Dedifferentiated amniotic fluid mesenchymal stem cell (primary cell): ENCODE data around the gene ISG20L2.
A peak's percentile ranks its signal among the peaks of the same experiment; 100 is the strongest.

Source experiments
- DNase-seq: peaks from one replicate; pipeline ENCODE4 v3.0.0-alpha.2; 2016; ENCODE audit errors: extremely low spot score

ISG20L2 gene

GRCh38 chr1:156754219-156754618 lies 25.7 kb upstream of the ISG20L2 start:
- no peak for DNase-seq

- DNase-seq = no peak
These were observed 24.4 kb upstream of the ISG20L2 start for GRCh38 chr1:156752843-156753482.

- DNase-seq = peak; percentile 96
These were observed 23.4 kb upstream of the ISG20L2 start for GRCh38 chr1:156751757-156752481.

- no peak for DNase-seq
These were observed 22.8 kb upstream of the ISG20L2 start, which contains the start of gene HDGF for GRCh38 chr1:156751451-156751756. Gene HDGF, minus strand, starts transcription at chr1:156751675. Its CDS starts 246 bp downstream, at chr1:156751429.

- DNase-seq = no peak
These were observed 22.3 kb upstream of the ISG20L2 start for GRCh38 chr1:156750711-156751450.

GRCh38 chr1:156750191-156750672 lies 21.7 kb upstream of the ISG20L2 start:
- no peak for DNase-seq

- DNase-seq = no peak
These were observed 21.0 kb upstream of the ISG20L2 start for GRCh38 chr1:156749419-156750118.

- DNase-seq = no peak
These were observed 20.3 kb upstream of the ISG20L2 start for GRCh38 chr1:156748670-156749418.

- DNase-seq = no peak
These were observed 19.4 kb upstream of the ISG20L2 start for GRCh38 chr1:156747742-156748669.

GRCh38 chr1:156746728-156747631 lies 18.4 kb upstream of the ISG20L2 start:
- DNase-seq = peak; percentile 88

GRCh38 chr1:156746406-156746727 lies 17.8 kb upstream of the ISG20L2 start:
- no peak for DNase-seq

GRCh38 chr1:156745881-156746280 lies 17.3 kb upstream of the ISG20L2 start:
- no peak for DNase-seq

GRCh38 chr1:156744786-156745419 lies 16.3 kb upstream of the ISG20L2 start:
- DNase-seq = no peak

- no peak for DNase-seq
These were observed 15.8 kb upstream of the ISG20L2 start for GRCh38 chr1:156744344-156744743.

- DNase-seq = no peak
These were observed 15.1 kb upstream of the ISG20L2 start for GRCh38 chr1:156743367-156744302.

GRCh38 chr1:156742801-156743200 lies 14.2 kb upstream of the ISG20L2 start:
- no peak for DNase-seq

- DNase-seq = no peak
These were observed 13.5 kb upstream of the ISG20L2 start for GRCh38 chr1:156742017-156742416.
